Choroid plexus epithelial cell (primary cell): ENCODE data around the gene YTHDF1.

Experiments used
- DNase-seq: peaks from one replicate; pipeline ENCODE4 v3.0.0-alpha.2; 2010; ENCODE audit warnings: low read depth
- H3K4me3 ChIP-seq: 2 replicates; pipeline ENCODE4 v1.5.1; 2011; ENCODE audit warnings: low read depth, mild to moderate bottlenecking, control low read depth, low read length, moderate library complexity
- CTCF ChIP-seq: conservative IDR thresholded peaks from 2 replicates; pipeline ENCODE4 v1.5.1; 2011; ENCODE audit warnings: low read depth, mild to moderate bottlenecking, control low read depth, inconsistent platforms, low read length, moderate library complexity

Gene YTHDF1

GRCh38 chr20:63176427-63177133, 39.4 kb downstream of the YTHDF1 start:
- no peak for DNase-seq
- no peak for TF ChIP-seq CTCF
- no peak overlapping the region for H3K4me3 ChIP-seq

- TF ChIP-seq CTCF, result no peak
- DNase-seq, result peak; percentile 12
- H3K4me3 ChIP-seq, result no peak overlapping the region
Observed at GRCh38 chr20:63176034-63176426, 39.9 kb downstream of the YTHDF1 start.

- no peak overlapping the region for H3K4me3 ChIP-seq
- DNase-seq, result no peak
Observed at GRCh38 chr20:63175038-63175895, 40.7 kb downstream of the YTHDF1 start.

GRCh38 chr20:63174309-63175037, 41.5 kb downstream of the YTHDF1 start:
- DNase-seq, result no peak
- H3K4me3 ChIP-seq, result no peak overlapping the region
- no peak for TF ChIP-seq CTCF

More at GRCh38 chr20:63175038-63175895, 40.7 kb downstream of the YTHDF1 start:
- no peak for TF ChIP-seq CTCF

- TF ChIP-seq CTCF, result no peak
- no peak for DNase-seq
- no peak overlapping the region for H3K4me3 ChIP-seq
Observed at GRCh38 chr20:63173552-63174191, 42.3 kb downstream of the YTHDF1 start.

GRCh38 chr20:63172726-63173125, 43.2 kb downstream of the YTHDF1 start:
- peak; percentile 33 for TF ChIP-seq CTCF
- DNase-seq, result no peak
- H3K4me3 ChIP-seq, result no peak overlapping the region
